Panc1 (cell line): ENCODE data around the gene ABCC3.

Experiments
- CTCF ChIP-seq: fragments of 450-650 bp; IDR thresholded peaks from 2 replicates; pipeline ENCODE4 v1.5.1; 2017; ENCODE audit warnings: mild to moderate bottlenecking
- POLR2AphosphoS5 ChIP-seq: IDR thresholded peaks from 2 replicates; pipeline ENCODE4 v1.6.1; 2012; ENCODE audit warnings: mild to moderate bottlenecking, low read depth, low read length, moderate library complexity
- TCF7L2 ChIP-seq: IDR thresholded peaks from 2 replicates; pipeline ENCODE4 v1.6.1; 2011; ENCODE audit warnings: mild to moderate bottlenecking, low read depth, low read length, inconsistent platforms

- TF ChIP-seq TCF7L2 (no peak), CTCF (no peak), POLR2AphosphoS5 (no peak)
Observed at GRCh38 chr17:50691550-50692447, 57.1 kb downstream of the ABCC3 start.
